Mammary epithelial cell (primary cell): ENCODE measurements around the gene PTPN1.

Experiments
- CTCF ChIP-seq, 2 donors: IDR thresholded peaks in 1 of 2; conservative IDR thresholded peaks in 1 of 2; 2 replicates each; pipeline ENCODE4 v1.5.1; 2011 to 2012; ENCODE audit warnings: inconsistent platforms in 2 of 2, low read length in 2 of 2, mild to moderate bottlenecking in 2 of 2, control low read depth in 1 of 2, low read depth in 1 of 2; ENCODE audit not compliant: insufficient read depth in 1 of 2; ENCODE audit errors: extremely low read depth in 1 of 2
- EZH2 ChIP-seq: IDR thresholded peaks from 2 replicates; pipeline ENCODE4 v1.6.1; 2012; ENCODE audit warnings: low read length, inconsistent platforms, borderline replicate concordance

GRCh38 chr20:50562262-50562701 lies 52.1 kb downstream of the PTPN1 start:
- TF ChIP-seq CTCF (conservative IDR thresholded peaks at IDR 0.05 in 1 of 2, IDR thresholded peaks at IDR 0.05 in 1 of 2; ENCODE audit: extremely low read depth in 1 of 2, insufficient read depth in 1 of 2, low read depth in 1 of 2, low read length in 2 of 2), result no peak
- TF ChIP-seq EZH2, result no peak
